Astrocyte of the cerebellum (primary cell): ENCODE data around the gene CYBRD1.

Experiments
- DNase-seq: peaks from one replicate; pipeline ENCODE4 v3.0.0-alpha.2; 2011; ENCODE audit warnings: low read depth
- H3K4me3 ChIP-seq: 2 replicates; pipeline ENCODE4 v1.5.1; 2011; ENCODE audit warnings: mild to moderate bottlenecking, low read depth, low read length, moderate library complexity
- in situ Hi-C: cut with HindIII; loops from 2 replicates; pipeline ENCODE4 v1.10.0; 2017; ENCODE audit warnings: low sequenced_read_pairs
- TF ChIP-seq, protein P1 (sequence below): IDR thresholded peaks from 2 replicates; pipeline ENCODE4 v1.5.1; 2012; ENCODE audit warnings: low read length, low read depth, moderate library complexity, mild to moderate bottlenecking; ENCODE audit errors: missing control alignments

Gene CYBRD1

DNA sequence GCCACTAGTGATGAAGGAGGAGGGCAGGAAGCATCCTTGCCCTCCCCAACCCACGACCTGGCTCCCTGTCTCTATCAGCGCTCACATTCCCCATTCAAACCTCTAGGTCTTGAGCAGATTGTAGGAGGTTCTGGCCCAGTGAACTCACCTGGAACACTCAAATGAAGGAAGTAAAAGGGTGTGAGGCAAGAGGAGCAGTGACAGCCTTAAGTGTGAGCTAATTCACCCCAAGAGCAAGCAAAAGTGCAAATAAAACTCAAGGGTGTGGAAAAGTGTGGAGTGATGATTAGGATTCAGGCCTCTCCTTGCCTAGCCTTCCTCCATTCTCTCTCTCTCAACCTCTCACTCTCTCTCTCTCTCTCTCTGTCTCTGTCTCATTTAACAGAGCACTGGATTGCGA is 41.0 kb downstream of the CYBRD1 start:
- no peak overlapping the region for H3K4me3 ChIP-seq
- TF ChIP-seq, protein P1, sequence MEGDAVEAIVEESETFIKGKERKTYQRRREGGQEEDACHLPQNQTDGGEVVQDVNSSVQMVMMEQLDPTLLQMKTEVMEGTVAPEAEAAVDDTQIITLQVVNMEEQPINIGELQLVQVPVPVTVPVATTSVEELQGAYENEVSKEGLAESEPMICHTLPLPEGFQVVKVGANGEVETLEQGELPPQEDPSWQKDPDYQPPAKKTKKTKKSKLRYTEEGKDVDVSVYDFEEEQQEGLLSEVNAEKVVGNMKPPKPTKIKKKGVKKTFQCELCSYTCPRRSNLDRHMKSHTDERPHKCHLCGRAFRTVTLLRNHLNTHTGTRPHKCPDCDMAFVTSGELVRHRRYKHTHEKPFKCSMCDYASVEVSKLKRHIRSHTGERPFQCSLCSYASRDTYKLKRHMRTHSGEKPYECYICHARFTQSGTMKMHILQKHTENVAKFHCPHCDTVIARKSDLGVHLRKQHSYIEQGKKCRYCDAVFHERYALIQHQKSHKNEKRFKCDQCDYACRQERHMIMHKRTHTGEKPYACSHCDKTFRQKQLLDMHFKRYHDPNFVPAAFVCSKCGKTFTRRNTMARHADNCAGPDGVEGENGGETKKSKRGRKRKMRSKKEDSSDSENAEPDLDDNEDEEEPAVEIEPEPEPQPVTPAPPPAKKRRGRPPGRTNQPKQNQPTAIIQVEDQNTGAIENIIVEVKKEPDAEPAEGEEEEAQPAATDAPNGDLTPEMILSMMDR, result no peak
- no peak for DNase-seq
- in situ Hi-C loops, result no loop called here

DNA sequence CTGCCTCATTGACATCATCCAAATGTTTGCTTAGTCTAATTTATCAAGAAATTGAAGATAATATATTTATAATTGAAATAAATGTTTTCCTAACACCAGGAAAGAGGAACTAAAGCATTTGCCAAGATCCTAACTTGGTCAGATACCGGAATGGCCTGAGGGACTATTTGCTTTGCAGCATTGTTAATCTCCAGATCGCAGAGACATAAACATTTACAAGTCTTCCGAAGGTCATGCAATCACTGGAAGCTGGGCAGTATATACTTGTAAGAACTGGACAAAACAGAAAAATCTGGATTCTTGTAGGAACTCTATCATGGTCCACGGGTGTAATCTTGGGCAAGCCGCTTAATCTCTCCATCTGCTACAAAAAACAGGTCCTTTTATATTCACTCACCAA is 42.2 kb downstream of the CYBRD1 start:
- TF ChIP-seq, protein P1, result no peak
- H3K4me3 ChIP-seq, result no peak overlapping the region
- in situ Hi-C loops, result no loop called here
- no peak for DNase-seq

DNA sequence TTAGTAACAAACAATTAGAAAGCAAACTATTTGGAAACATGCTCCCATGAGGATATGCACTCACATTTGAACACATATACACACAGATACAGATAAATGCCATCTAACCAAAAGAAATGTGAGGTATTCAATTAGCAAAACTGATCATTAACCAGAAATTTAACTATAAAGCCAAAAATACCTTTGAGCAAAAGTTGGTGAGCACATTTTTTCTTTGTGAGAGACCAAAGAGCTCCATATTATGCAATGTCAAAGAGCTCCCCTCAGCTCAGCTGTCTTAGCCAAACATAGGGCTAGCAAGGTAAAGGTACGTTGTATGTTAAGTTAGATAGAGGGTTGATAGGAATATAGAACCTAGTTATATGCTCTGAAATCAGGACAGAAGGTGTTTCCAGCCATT is 43.8 kb downstream of the CYBRD1 start:
- no peak overlapping the region for H3K4me3 ChIP-seq
- no peak for DNase-seq
- TF ChIP-seq, protein P1, result no peak
- in situ Hi-C loops, result no loop called here

- in situ Hi-C loops, result no loop called here
- H3K4me3 ChIP-seq, result no peak overlapping the region
- no peak for DNase-seq
- TF ChIP-seq, protein P1, result no peak
Observed at GRCh38 chr2:171566753-171567152, 44.5 kb downstream of the CYBRD1 start.

- in situ Hi-C loops, result no loop called here
- TF ChIP-seq, protein P1, result no peak
- no peak for DNase-seq
- no peak overlapping the region for H3K4me3 ChIP-seq
Observed at GRCh38 chr2:171568089-171568488, 45.8 kb downstream of the CYBRD1 start.

- no peak overlapping the region for H3K4me3 ChIP-seq
- TF ChIP-seq, protein P1, result no peak
- DNase-seq, result no peak
- in situ Hi-C loops, result no loop called here
Observed at GRCh38 chr2:171571721-171572120, 49.4 kb downstream of the CYBRD1 start.
